H1 (cell line): ENCODE measurements around the gene BRIP1. TPM values are rescaled to one million over a fixed set of nuclear protein-coding genes. Genes with fewer than 3 reads are reported as not detected.

Source experiments
- CTCF ChIA-PET: fragments of 300-600 bp; sonication (Branson Sonifier 250); formaldehyde crosslinking; loops from one replicate; lab custom pipeline; 2021; ENCODE audit not compliant: partially characterized antibody; lab: Charles Lee
- POLR2A ChIA-PET: fragments of 300-600 bp; sonication (Branson Sonifier 250); formaldehyde crosslinking; loops from one replicate; lab custom pipeline; 2021; ENCODE audit warnings: inconsistent platforms; ENCODE audit not compliant: partially characterized antibody; lab: Charles Lee
- DNase-seq, 2 experiments: peaks; one replicate each; pipeline versions ENCODE4 v3.0.0 to v3.0.0-alpha.2; 2010 to 2022; ENCODE audit warnings: low spot score in 2 of 2, low read depth in 1 of 2, mixed read lengths in 1 of 2
- FAIRE-seq: peaks from 2 replicates; lab custom pipeline; 2011; peaks lifted over from hg19 to GRCh38; lab: Jason Lieb, UNC
- H2AFZ ChIP-seq: 2 replicates; pipeline ENCODE4 v1.8.1; 2012; ENCODE audit warnings: low read length, inconsistent platforms
- H2AK5ac ChIP-seq: 2 replicates; pipeline ENCODE4 v1.6.1; 2013; ENCODE audit warnings: low read depth, low read length
- H2BK120ac ChIP-seq: replicated peaks from 2 replicates; pipeline ENCODE3; 2013; ENCODE audit warnings: low read depth, low read length, inconsistent platforms
- H2BK12ac ChIP-seq: 2 replicates; pipeline ENCODE4 v1.6.1; 2013; ENCODE audit warnings: low read depth, low read length
- H2BK15ac ChIP-seq: 2 replicates; pipeline ENCODE4 v1.6.1; 2013; ENCODE audit warnings: low read length
- H2BK20ac ChIP-seq: 2 replicates; pipeline ENCODE4 v1.6.1; 2013; ENCODE audit warnings: low read length
- H2BK5ac ChIP-seq: 2 replicates; pipeline ENCODE4 v1.6.1; 2013; ENCODE audit warnings: low read depth, low read length
- H3K14ac ChIP-seq: 2 replicates; pipeline ENCODE4 v1.6.1; 2013; ENCODE audit warnings: inconsistent platforms; ENCODE audit not compliant: insufficient read length
- H3K18ac ChIP-seq: 2 replicates; pipeline ENCODE4 v1.6.1; 2013; ENCODE audit warnings: low read length; ENCODE audit errors: extremely low read depth
- H3K23ac ChIP-seq: 2 replicates; pipeline ENCODE4 v1.6.1; 2013; ENCODE audit warnings: inconsistent platforms; ENCODE audit not compliant: insufficient read length
- H3K23me2 ChIP-seq: 2 replicates; pipeline ENCODE4 v1.6.1; 2013; ENCODE audit warnings: low read depth, low read length
- H3K27ac ChIP-seq: 2 replicates; pipeline ENCODE4 v1.6.1; 2011; ENCODE audit warnings: low read depth, low read length, inconsistent platforms
- H3K27me3 ChIP-seq, 4 experiments: replicated peaks in 1 of 4; 1 replicate in 1 of 4; 2 replicates in 3 of 4; pipeline versions ENCODE4 v1.6.1 to v1.8.1; 2011 to 2013; ENCODE audit warnings: low read length in 3 of 4, mild to moderate bottlenecking in 3 of 4, inconsistent platforms in 2 of 4, mixed read lengths in 2 of 4, moderate library complexity in 1 of 4; ENCODE audit not compliant: control insufficient read depth in 3 of 4, insufficient read depth in 3 of 4; ENCODE audit errors: extremely low read depth in 1 of 4
- H3K36me3 ChIP-seq, 4 experiments: 2 replicates each; pipeline versions ENCODE4 v1.6.1 to v1.8.1; 2011 to 2013; ENCODE audit warnings: mild to moderate bottlenecking in 4 of 4, low read length in 3 of 4, moderate library complexity in 2 of 4, control low read depth in 1 of 4, inconsistent platforms in 1 of 4; ENCODE audit not compliant: insufficient read depth in 4 of 4, control insufficient read depth in 2 of 4
- H3K4ac ChIP-seq: replicated peaks from 2 replicates; pipeline ENCODE3; 2013; ENCODE audit warnings: low read length, low read depth, mixed read lengths, inconsistent platforms; ENCODE audit not compliant: insufficient read length
- H3K4me1 ChIP-seq, 4 experiments: replicated peaks in 1 of 4; 1 replicate in 1 of 4; 2 replicates in 3 of 4; pipeline versions ENCODE4 v1.6.1 to v1.8.1; 2011 to 2013; ENCODE audit warnings: low read length in 3 of 4, inconsistent platforms in 2 of 4, mixed read lengths in 1 of 4; ENCODE audit not compliant: insufficient read depth in 4 of 4, control insufficient read depth in 3 of 4
- H3K4me2 ChIP-seq, 2 experiments: 2 replicates each; pipeline versions ENCODE4 v1.6.1 to v1.8.1; 2011 to 2013; ENCODE audit warnings: low read depth in 2 of 2, low read length in 2 of 2, control low read depth in 1 of 2, inconsistent platforms in 1 of 2, mild to moderate bottlenecking in 1 of 2; ENCODE audit not compliant: insufficient read depth in 1 of 2
- H3K4me3 ChIP-seq, 4 experiments: fragments of 200-600, 300-600 bp in 1 of 4; sonication (generic), shearing (Covaris generic), sonication (Bioruptor Twin) in 1 of 4; 2 replicates each; pipeline versions ENCODE4 v1.5.1 to v1.8.1; 2011 to 2016; ENCODE audit warnings: low read length in 4 of 4, low read depth in 3 of 4, control low read depth in 2 of 4, inconsistent platforms in 2 of 4, mild to moderate bottlenecking in 2 of 4, mixed read lengths in 1 of 4, moderate library complexity in 1 of 4; ENCODE audit not compliant: insufficient read depth in 2 of 4; ENCODE audit errors: extremely low read depth in 1 of 4
- H3K56ac ChIP-seq: replicated peaks from 2 replicates; pipeline ENCODE3; 2013; ENCODE audit warnings: low read depth, mild to moderate bottlenecking, mixed read lengths, low read length, inconsistent platforms; ENCODE audit not compliant: insufficient read length
- H3K79me1 ChIP-seq: 2 replicates; pipeline ENCODE4 v1.6.1; 2013; ENCODE audit warnings: low read depth, low read length, control low read depth
- H3K79me2 ChIP-seq, 2 experiments: 2 replicates each; pipeline versions ENCODE4 v1.6.1 to v1.8.1; 2012 to 2013; ENCODE audit warnings: low read length in 2 of 2, mild to moderate bottlenecking in 2 of 2, inconsistent platforms in 1 of 2; ENCODE audit not compliant: insufficient read depth in 2 of 2, control insufficient read depth in 1 of 2
- H3K9ac ChIP-seq, 4 experiments: replicated peaks in 1 of 4; 1 replicate in 1 of 4; 2 replicates in 3 of 4; pipeline versions ENCODE4 v1.6.1 to v1.8.1; 2011 to 2013; ENCODE audit warnings: low read depth in 3 of 4, low read length in 3 of 4, control low read depth in 2 of 4, mild to moderate bottlenecking in 2 of 4, moderate library complexity in 2 of 4, inconsistent platforms in 1 of 4; ENCODE audit errors: extremely low read depth in 1 of 4
- H3K9me3 ChIP-seq, 2 experiments: 2 replicates each; pipeline versions ENCODE4 v1.6.1 to v1.8.1; 2012 to 2013; ENCODE audit warnings: mild to moderate bottlenecking in 2 of 2, moderate library complexity in 2 of 2, control low read depth in 1 of 2, inconsistent platforms in 1 of 2, low read depth in 1 of 2, low read length in 1 of 2, mixed read lengths in 1 of 2; ENCODE audit not compliant: insufficient read depth in 2 of 2
- H4K20me1 ChIP-seq, 2 experiments: replicated peaks in 1 of 2; 2 replicates each; pipeline versions ENCODE3 to v1.8.1; 2011 to 2013; ENCODE audit warnings: inconsistent platforms in 2 of 2, low read length in 2 of 2, mild to moderate bottlenecking in 1 of 2; ENCODE audit not compliant: insufficient read depth in 2 of 2, control insufficient read depth in 1 of 2
- H4K5ac ChIP-seq: 2 replicates; pipeline ENCODE4 v1.6.1; 2013; ENCODE audit warnings: low read length, low read depth, mixed read lengths, inconsistent platforms; ENCODE audit not compliant: insufficient read length
- H4K8ac ChIP-seq: 2 replicates; pipeline ENCODE4 v1.8.0; 2013; ENCODE audit warnings: mild to moderate bottlenecking, moderate library complexity, low read length, inconsistent platforms; ENCODE audit not compliant: insufficient read depth; ENCODE audit errors: extremely low read depth
- H4K91ac ChIP-seq: replicated peaks from 2 replicates; pipeline ENCODE3; 2013; ENCODE audit warnings: low read length, mixed read lengths, inconsistent platforms; ENCODE audit not compliant: insufficient read length
- BACH1 ChIP-seq: IDR thresholded peaks from 2 replicates; pipeline ENCODE4 v1.6.1; 2012; ENCODE audit warnings: low read length, improper control_type of control experiment
- KDM1A ChIP-seq: fragments of 200-600, 300-600 bp; sonication (generic); IDR thresholded peaks from 2 replicates; pipeline ENCODE4 v1.7.1; 2016; ENCODE audit warnings: mild to moderate bottlenecking, low read length, borderline replicate concordance
- KDM4A ChIP-seq: IDR thresholded peaks from one replicate; pipeline ENCODE4 v1.7.1; 2012; ENCODE audit warnings: low read depth, mild to moderate bottlenecking, moderate library complexity, low read length, inconsistent platforms; ENCODE audit not compliant: severe bottlenecking
- YY1 ChIP-seq: IDR thresholded peaks from 2 replicates; pipeline ENCODE4 v1.6.1; 2011; ENCODE audit warnings: low read depth, mild to moderate bottlenecking, low read length
- WGBS, 2 experiments: shearing (Covaris generic) in 1 of 2; methylation state at CpG; one replicate each; pipeline versions ENCODE4 v1.1.6 to v1.1.7; 2013 to 2015; ENCODE audit warnings: low lambda C conversion rate in 2 of 2, mixed read lengths in 2 of 2, inconsistent platforms in 1 of 2, low coverage in 1 of 2, missing lambda C conversion rate in 1 of 2; ENCODE audit not compliant: insufficient replicate concordance in 2 of 2, insufficient coverage in 1 of 2, insufficient read length in 1 of 2; ENCODE audit errors: extremely low coverage in 1 of 2, missing lambda C conversion rate in 1 of 2; 5-methylcytosine and 5-hydroxymethylcytosine counted together
- polyA plus RNA-seq, 7 experiments: library from polyadenylated mRNA; depleted of rRNA in 3 of 7; stranded (reverse) in 5 of 7; unstranded in 2 of 7; fragments of >200 nt in 5 of 7; fragments of 200-250 nt in 2 of 7; gene quantifications; 1 replicate in 5 of 7; 2 replicates in 1 of 7; 4 replicates in 1 of 7; pipeline versions ENCODE4 v1.2.1 to v1.2.3, GENCODE V29; 2011 to 2013; ENCODE audit warnings: missing spikeins in 2 of 7, mixed read lengths in 2 of 7
- total RNA-seq: library from RNA; stranded (reverse); fragmentation: NEBNext Ultra II Directional; extraction: Animal tissue kit (Norgen Biotek cat#: 25700); gene quantifications from 2 replicates; pipeline ENCODE4 v1.2.1, GENCODE V29; 2021

BRIP1 gene
- total and polyA plus RNA-seq, 2 of the 8 experiments (the other 6 are each of a cell fraction or from before 2014, with no cell fraction given), result 5.8 to 19.2 TPM

GRCh38 chr17:61734012-61734411 is 129.3 kb downstream of the BRIP1 start:
- no peak overlapping the region for H2BK15ac ChIP-seq
- H3K14ac ChIP-seq, result no peak overlapping the region
- no peak overlapping the region for H2BK12ac ChIP-seq
- H3K4me1 ChIP-seq, result no peaks in the 10 kb centered on the region
- H2BK5ac ChIP-seq, result no peak overlapping the region
- WGBS, 2 experiments, result 86% methylated on average over 3 of the region's 3 CpGs; no CpG with 5 or more reads in 1 of the 2 experiments
- ChIA-PET POLR2A (interaction anchor here (0.7 kb wide), 1 partner anchor 124 kb away, joined by 3 read pairs; no protein-coding TSS in a partner anchor), CTCF (interaction anchor here (0.6 kb wide), 1 partner anchor 103 kb away, joined by 4 read pairs; no protein-coding TSS in a partner anchor)
- no peak overlapping the region for H4K5ac ChIP-seq
- no peak overlapping the region for H4K91ac ChIP-seq
- 0 out of 4 replicates have a peak, but pooled peaks cover 0 to 2% of the 10 kb centered on the region in 2 experiments for H3K9me3 ChIP-seq
- H4K8ac ChIP-seq, result no peak overlapping the region
- H3K36me3 ChIP-seq, result peaks cover 0 to 9% (median 3%) of the 10 kb centered on the region in 4 experiments; a peak in 4 of 8 replicates
- FAIRE-seq (no peak), DNase-seq (no peak)
- no peak overlapping the region for H2AFZ ChIP-seq
- no peak overlapping the region for H3K23ac ChIP-seq
- no peak overlapping the region for H3K4me3 ChIP-seq
- TF ChIP-seq BACH1 (no peak), KDM4A (no peak), KDM1A (no peak), YY1 (no peak)
- no peak overlapping the region for H2BK120ac ChIP-seq
- no peak overlapping the region for H3K27ac ChIP-seq
- H3K4me2 ChIP-seq, result no peak overlapping the region
- H3K56ac ChIP-seq, result no peak overlapping the region
- H3K23me2 ChIP-seq, result no peaks in the 10 kb centered on the region
- no peaks in the 10 kb centered on the region for H3K79me2 ChIP-seq
- no peak overlapping the region for H3K18ac ChIP-seq
- no peaks in the 10 kb centered on the region for H3K27me3 ChIP-seq
- no peak overlapping the region for H2AK5ac ChIP-seq
- H4K20me1 ChIP-seq, result no peaks in the 10 kb centered on the region
- no peak overlapping the region for H2BK20ac ChIP-seq
- H3K9ac ChIP-seq, result no peak overlapping the region
- H3K4ac ChIP-seq, result no peak overlapping the region
- H3K79me1 ChIP-seq, result no peaks in the 10 kb centered on the region
